Panc1 (cell line): Measurements from ENCODE around the gene ADD2. TPM values are rescaled to one million over a fixed set of nuclear protein-coding genes. Genes with fewer than 3 reads are reported as not detected.

Experiments used
- ATAC-seq: fragments of 200-7000 bp; cut with Tn5 transposase; 2 replicates; pipeline ENCODE4 v1.9.1; 2020; ENCODE audit warnings: mild to moderate bottlenecking, moderate library complexity
- BruUV-seq: library from RNA; stranded (reverse); fragments of 400-500 nt; replicated peaks from 2 replicates; lab custom pipeline; 2021; lab: Mats Ljungman, UMichigan
- CTCF ChIA-PET: fragments of 300-600 bp; sonication (Branson Sonifier 250); formaldehyde crosslinking; loops from one replicate; lab custom pipeline; 2022; ENCODE audit warnings: antibody characterized with exemption; lab: Charles Lee
- POLR2A ChIA-PET: fragments of 300-600 bp; sonication (Branson Sonifier 250); formaldehyde crosslinking; loops from one replicate; lab custom pipeline; 2022; ENCODE audit warnings: antibody characterized with exemption; lab: Charles Lee
- DNase-seq: peaks from one replicate; pipeline ENCODE4 v3.0.0-alpha.2; 2010; ENCODE audit warnings: low read depth, low spot score
- H3K27ac ChIP-seq: 2 replicates; pipeline ENCODE4 v1.5.1; 2011; ENCODE audit warnings: mild to moderate bottlenecking, low read length, inconsistent platforms
- H3K27me3 ChIP-seq: fragments of 200-500 bp; sonication (Bioruptor generic); 2 replicates; pipeline ENCODE4 v1.6.0; 2014; ENCODE audit warnings: low read length, inconsistent platforms; ENCODE audit not compliant: control insufficient read depth, insufficient read depth
- H3K36me3 ChIP-seq: fragments of 200-500 bp; sonication (Bioruptor generic); 2 replicates; pipeline ENCODE4 v1.5.1; 2014; ENCODE audit warnings: inconsistent platforms, mild to moderate bottlenecking, low read length, moderate library complexity; ENCODE audit not compliant: control insufficient read depth, insufficient read depth
- H3K4me1 ChIP-seq: 2 replicates; pipeline ENCODE4 v1.5.1; 2011; ENCODE audit warnings: inconsistent platforms, mild to moderate bottlenecking, low read length, moderate library complexity; ENCODE audit not compliant: control insufficient read depth, insufficient read depth
- H3K4me3 ChIP-seq, 2 experiments: 2 replicates each; pipeline ENCODE4 v1.5.1; 2011 to 2012; ENCODE audit warnings: low read depth in 2 of 2, low read length in 2 of 2, mild to moderate bottlenecking in 2 of 2, inconsistent platforms in 1 of 2, moderate library complexity in 1 of 2
- H3K9me3 ChIP-seq: fragments of 200-500 bp; sonication (Bioruptor generic); 2 replicates; pipeline ENCODE4 v1.5.1; 2014; ENCODE audit warnings: low read depth, mild to moderate bottlenecking, inconsistent platforms, low read length, moderate library complexity; ENCODE audit not compliant: control insufficient read depth, insufficient read depth
- POLR2AphosphoS5 ChIP-seq: IDR thresholded peaks from 2 replicates; pipeline ENCODE4 v1.6.1; 2012; ENCODE audit warnings: mild to moderate bottlenecking, low read depth, low read length, moderate library complexity
- SIN3A ChIP-seq: IDR thresholded peaks from 2 replicates; pipeline ENCODE4 v1.6.1; 2012; ENCODE audit warnings: low read depth, mild to moderate bottlenecking, low read length, moderate library complexity, borderline replicate concordance; ENCODE audit not compliant: insufficient read depth
- TCF7L2 ChIP-seq: IDR thresholded peaks from 2 replicates; pipeline ENCODE4 v1.6.1; 2011; ENCODE audit warnings: mild to moderate bottlenecking, low read depth, low read length, inconsistent platforms
- in situ Hi-C: cut with HindIII; loops from 2 replicates; pipeline ENCODE4 v1.10.0; 2016; ENCODE audit warnings: low sequenced_read_pairs, low pct_unique_long_range_greater_than_20kb
- intact Hi-C: fragments of 100-400 bp; cut with micrococcal nuclease; formaldehyde crosslinking; loops from one replicate; pipeline ENCODE4 v1.10.0; 2022; ENCODE audit not compliant: unreplicated experiment
- total RNA-seq: library from RNA; stranded (reverse); gene quantifications from one replicate; pipeline ENCODE4 v1.2.1, GENCODE V29; 2021; ENCODE audit not compliant: unreplicated experiment
- TF ChIP-seq, protein P1 (sequence below): fragments of 450-650 bp; IDR thresholded peaks from 2 replicates; pipeline ENCODE4 v1.5.1; 2017; ENCODE audit warnings: mild to moderate bottlenecking
- TF ChIP-seq, protein P2 (sequence below), 2 experiments: IDR thresholded peaks; 2 replicates each; pipeline ENCODE4 v1.6.1; 2011 to 2012; ENCODE audit warnings: low read depth in 2 of 2, control low read depth in 1 of 2, low read length in 1 of 2, mild to moderate bottlenecking in 1 of 2, moderate library complexity in 1 of 2; ENCODE audit not compliant: insufficient read depth in 1 of 2

Gene ADD2
- total RNA-seq, 1 experiment from 2014 or later: 0.26 TPM

DNA sequence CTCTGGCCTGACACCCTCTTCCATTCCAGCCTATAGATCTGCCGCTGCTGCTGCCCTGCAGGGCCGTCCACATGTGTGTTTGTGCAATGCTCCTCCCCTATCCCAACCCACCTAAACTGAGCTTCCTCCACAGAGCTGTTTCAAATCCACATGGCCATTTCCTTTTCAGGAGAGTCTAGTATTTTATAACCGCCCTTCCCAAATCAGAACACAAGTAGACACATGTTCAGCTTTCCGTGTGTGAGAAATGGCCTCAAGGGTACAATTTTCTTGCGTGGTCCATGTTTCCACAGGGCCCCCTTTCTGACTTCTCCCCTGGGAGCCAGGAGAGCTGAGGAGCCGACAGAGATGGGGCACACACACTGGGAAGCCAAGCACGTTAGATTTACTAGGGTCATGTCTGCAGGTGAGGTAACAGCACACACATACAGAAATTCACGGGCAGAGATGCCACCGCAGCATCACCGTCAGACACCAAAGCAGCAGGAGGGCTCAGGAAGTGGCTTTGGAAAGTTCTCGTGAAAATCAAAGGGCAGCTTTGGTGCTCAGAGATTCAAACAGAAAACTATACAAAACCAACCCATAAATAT lies 111.5 kb downstream of the ADD2 start:
- Histone ChIP-seq H3K36me3 (no peaks in the 10 kb centered on the region), H3K4me3 (no peak overlapping the region), H3K27me3 (peaks cover 29% of the 10 kb centered on the region), H3K4me1 (no peaks in the 10 kb centered on the region), H3K9me3 (no peaks in the 10 kb centered on the region), H3K27ac (no peak overlapping the region)
- CTCF ChIA-PET: no interaction called here
- POLR2A ChIA-PET: no interaction called here
- in situ Hi-C loops: no loop called here
- DNase-seq: no peak
- TF ChIP-seq, protein P1, sequence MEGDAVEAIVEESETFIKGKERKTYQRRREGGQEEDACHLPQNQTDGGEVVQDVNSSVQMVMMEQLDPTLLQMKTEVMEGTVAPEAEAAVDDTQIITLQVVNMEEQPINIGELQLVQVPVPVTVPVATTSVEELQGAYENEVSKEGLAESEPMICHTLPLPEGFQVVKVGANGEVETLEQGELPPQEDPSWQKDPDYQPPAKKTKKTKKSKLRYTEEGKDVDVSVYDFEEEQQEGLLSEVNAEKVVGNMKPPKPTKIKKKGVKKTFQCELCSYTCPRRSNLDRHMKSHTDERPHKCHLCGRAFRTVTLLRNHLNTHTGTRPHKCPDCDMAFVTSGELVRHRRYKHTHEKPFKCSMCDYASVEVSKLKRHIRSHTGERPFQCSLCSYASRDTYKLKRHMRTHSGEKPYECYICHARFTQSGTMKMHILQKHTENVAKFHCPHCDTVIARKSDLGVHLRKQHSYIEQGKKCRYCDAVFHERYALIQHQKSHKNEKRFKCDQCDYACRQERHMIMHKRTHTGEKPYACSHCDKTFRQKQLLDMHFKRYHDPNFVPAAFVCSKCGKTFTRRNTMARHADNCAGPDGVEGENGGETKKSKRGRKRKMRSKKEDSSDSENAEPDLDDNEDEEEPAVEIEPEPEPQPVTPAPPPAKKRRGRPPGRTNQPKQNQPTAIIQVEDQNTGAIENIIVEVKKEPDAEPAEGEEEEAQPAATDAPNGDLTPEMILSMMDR: no peak
- TF ChIP-seq SIN3A (no peak), POLR2AphosphoS5 (no peak)
- TF ChIP-seq, protein P2, sequence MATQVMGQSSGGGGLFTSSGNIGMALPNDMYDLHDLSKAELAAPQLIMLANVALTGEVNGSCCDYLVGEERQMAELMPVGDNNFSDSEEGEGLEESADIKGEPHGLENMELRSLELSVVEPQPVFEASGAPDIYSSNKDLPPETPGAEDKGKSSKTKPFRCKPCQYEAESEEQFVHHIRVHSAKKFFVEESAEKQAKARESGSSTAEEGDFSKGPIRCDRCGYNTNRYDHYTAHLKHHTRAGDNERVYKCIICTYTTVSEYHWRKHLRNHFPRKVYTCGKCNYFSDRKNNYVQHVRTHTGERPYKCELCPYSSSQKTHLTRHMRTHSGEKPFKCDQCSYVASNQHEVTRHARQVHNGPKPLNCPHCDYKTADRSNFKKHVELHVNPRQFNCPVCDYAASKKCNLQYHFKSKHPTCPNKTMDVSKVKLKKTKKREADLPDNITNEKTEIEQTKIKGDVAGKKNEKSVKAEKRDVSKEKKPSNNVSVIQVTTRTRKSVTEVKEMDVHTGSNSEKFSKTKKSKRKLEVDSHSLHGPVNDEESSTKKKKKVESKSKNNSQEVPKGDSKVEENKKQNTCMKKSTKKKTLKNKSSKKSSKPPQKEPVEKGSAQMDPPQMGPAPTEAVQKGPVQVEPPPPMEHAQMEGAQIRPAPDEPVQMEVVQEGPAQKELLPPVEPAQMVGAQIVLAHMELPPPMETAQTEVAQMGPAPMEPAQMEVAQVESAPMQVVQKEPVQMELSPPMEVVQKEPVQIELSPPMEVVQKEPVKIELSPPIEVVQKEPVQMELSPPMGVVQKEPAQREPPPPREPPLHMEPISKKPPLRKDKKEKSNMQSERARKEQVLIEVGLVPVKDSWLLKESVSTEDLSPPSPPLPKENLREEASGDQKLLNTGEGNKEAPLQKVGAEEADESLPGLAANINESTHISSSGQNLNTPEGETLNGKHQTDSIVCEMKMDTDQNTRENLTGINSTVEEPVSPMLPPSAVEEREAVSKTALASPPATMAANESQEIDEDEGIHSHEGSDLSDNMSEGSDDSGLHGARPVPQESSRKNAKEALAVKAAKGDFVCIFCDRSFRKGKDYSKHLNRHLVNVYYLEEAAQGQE (IDR thresholded peaks at IDR 0.05; ENCODE audit: insufficient read depth in 1 of 2, low read depth in 2 of 2, low read length in 1 of 2): no peak
- no peak for ATAC-seq
- no TSS peak for BruUV-seq
- intact Hi-C loops: loop anchor here (2.0 to 5.0 kb wide), 2 partner anchors 128 to 201 kb away; no protein-coding TSS in a partner anchor

DNA sequence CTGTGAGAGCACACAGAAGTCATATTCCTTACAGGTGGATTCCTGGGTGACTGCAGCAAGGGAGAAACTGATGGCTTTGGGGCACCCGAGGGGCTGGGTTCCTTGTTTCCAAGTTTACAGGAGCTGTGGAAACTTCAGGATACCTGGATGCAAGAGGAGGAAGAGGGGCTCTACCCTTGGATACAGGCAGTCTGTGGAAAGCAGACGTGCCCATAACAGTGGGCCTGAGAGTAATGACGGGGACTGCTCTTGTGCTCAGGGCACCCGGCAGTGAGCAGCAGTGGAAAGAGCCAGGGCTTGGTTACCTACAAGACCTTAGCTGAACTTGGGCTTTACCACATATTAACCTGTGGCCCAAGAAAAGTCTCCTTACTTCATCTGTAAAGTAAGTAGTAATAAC lies 112.2 kb downstream of the ADD2 start:
- no TSS peak for BruUV-seq
- Histone ChIP-seq H3K4me1 (no peaks in the 10 kb centered on the region), H3K27me3 (peaks cover 28% of the 10 kb centered on the region), H3K9me3 (no peaks in the 10 kb centered on the region), H3K36me3 (no peaks in the 10 kb centered on the region), H3K4me3 (no peak overlapping the region), H3K27ac (no peak overlapping the region)
- intact Hi-C loops: loop anchor here (2.0 to 5.0 kb wide), 2 partner anchors 129 to 202 kb away; no protein-coding TSS in a partner anchor
- DNase-seq: no peak
- ATAC-seq: no peak
- no peak for TF ChIP-seq SIN3A
- TF ChIP-seq TCF7L2: no peak
- TF ChIP-seq, protein P1: no peak
- no peak for TF ChIP-seq POLR2AphosphoS5
- CTCF ChIA-PET: interaction anchor here (0.7 kb wide), 5 partner anchors 23 to 306 kb away, joined by 4 to 8 read pairs (median 7); no protein-coding TSS in a partner anchor
- POLR2A ChIA-PET: no interaction called here
- in situ Hi-C loops: no loop called here
